H9 (cell line): ENCODE results near the gene KCTD21. TPM values are rescaled to one million over a fixed set of nuclear protein-coding genes. Genes with fewer than 3 reads are reported as not detected.

Source experiments
- DNase-seq: peaks from one replicate; pipeline ENCODE4 v3.0.0-alpha.2; 2017
- H2AFZ ChIP-seq: one replicate; pipeline ENCODE4 v1.6.1; 2013; ENCODE audit warnings: mild to moderate bottlenecking, low read length, control low read depth, moderate library complexity
- H2AK5ac ChIP-seq: 2 replicates; pipeline ENCODE4 v1.6.1; 2013; ENCODE audit warnings: low read length, control low read depth, mixed read lengths; ENCODE audit not compliant: insufficient read length
- H2BK120ac ChIP-seq: one replicate; pipeline ENCODE4 v1.6.1; 2013; ENCODE audit warnings: low read depth, mild to moderate bottlenecking, low read length, control low read depth, inconsistent platforms; ENCODE audit not compliant: poor library complexity, severe bottlenecking
- H2BK12ac ChIP-seq: 2 replicates; pipeline ENCODE4 v1.6.1; 2013; ENCODE audit warnings: low read length, control low read depth, mixed read lengths, low read depth; ENCODE audit not compliant: insufficient read length
- H2BK15ac ChIP-seq: 2 replicates; pipeline ENCODE4 v1.6.1; 2013; ENCODE audit warnings: low read depth, low read length, control low read depth
- H2BK20ac ChIP-seq: one replicate; pipeline ENCODE4 v1.6.1; 2013; ENCODE audit warnings: low read depth, mild to moderate bottlenecking, low read length, control low read depth, inconsistent platforms; ENCODE audit not compliant: poor library complexity, severe bottlenecking
- H2BK5ac ChIP-seq: 2 replicates; pipeline ENCODE4 v1.6.1; 2013; ENCODE audit warnings: low read length, control low read depth, mixed read lengths; ENCODE audit not compliant: insufficient read length
- H3K14ac ChIP-seq: 2 replicates; pipeline ENCODE4 v1.6.1; 2013; ENCODE audit warnings: low read length, control low read depth; ENCODE audit not compliant: insufficient read depth
- H3K18ac ChIP-seq: 2 replicates; pipeline ENCODE4 v1.6.1; 2013; ENCODE audit warnings: low read depth, mild to moderate bottlenecking, mixed read lengths, low read length, control low read depth; ENCODE audit not compliant: insufficient read length
- H3K23ac ChIP-seq: 2 replicates; pipeline ENCODE4 v1.6.1; 2013; ENCODE audit warnings: low read length, control low read depth, mixed read lengths, low read depth; ENCODE audit not compliant: insufficient read length
- H3K23me2 ChIP-seq: 2 replicates; pipeline ENCODE4 v1.6.1; 2013; ENCODE audit warnings: low read depth, mild to moderate bottlenecking, mixed read lengths, low read length, control low read depth; ENCODE audit not compliant: insufficient read length, poor library complexity, severe bottlenecking
- H3K27ac ChIP-seq: 2 replicates; pipeline ENCODE4 v1.5.1; 2013; ENCODE audit warnings: low read length, control low read depth, mixed read lengths, low read depth; ENCODE audit not compliant: insufficient read length
- H3K27me3 ChIP-seq: 2 replicates; pipeline ENCODE4 v1.6.1; 2013; ENCODE audit warnings: low read length, control low read depth, inconsistent platforms; ENCODE audit not compliant: insufficient read depth
- H3K4ac ChIP-seq: 2 replicates; pipeline ENCODE4 v1.6.1; 2013; ENCODE audit warnings: low read depth, mild to moderate bottlenecking, control low read depth, inconsistent platforms, low read length, moderate library complexity
- H3K4me1 ChIP-seq: 2 replicates; pipeline ENCODE4 v1.6.1; 2013; ENCODE audit warnings: low read length, control low read depth, inconsistent platforms; ENCODE audit not compliant: insufficient read depth
- H3K4me2 ChIP-seq: 2 replicates; pipeline ENCODE4 v1.6.1; 2013; ENCODE audit warnings: low read length, control low read depth, mixed read lengths; ENCODE audit not compliant: insufficient read length, insufficient read depth
- H3K56ac ChIP-seq: 2 replicates; pipeline ENCODE4 v1.6.1; 2013; ENCODE audit warnings: low read depth, mild to moderate bottlenecking, mixed read lengths, low read length, control low read depth; ENCODE audit not compliant: insufficient read length
- H3K79me1 ChIP-seq: 2 replicates; pipeline ENCODE4 v1.6.1; 2013; ENCODE audit warnings: low read depth, mild to moderate bottlenecking, moderate library complexity, low read length, control low read depth, inconsistent platforms; ENCODE audit not compliant: insufficient read depth, poor library complexity, severe bottlenecking
- H3K79me2 ChIP-seq: 2 replicates; pipeline ENCODE4 v1.6.1; 2013; ENCODE audit warnings: low read length, control low read depth, inconsistent platforms; ENCODE audit not compliant: insufficient read depth
- H3K9ac ChIP-seq: 2 replicates; pipeline ENCODE4 v1.6.1; 2013; ENCODE audit warnings: low read length, control low read depth, mixed read lengths; ENCODE audit not compliant: insufficient read length; ENCODE audit errors: extremely low read depth
- H3K9me3 ChIP-seq: one replicate; pipeline ENCODE4 v1.6.1; 2013; ENCODE audit warnings: low read depth, low read length, inconsistent platforms; ENCODE audit not compliant: control insufficient read depth
- H3T11ph ChIP-seq: one replicate; pipeline ENCODE4 v1.6.1; 2013; ENCODE audit warnings: mild to moderate bottlenecking, low read length, control low read depth, inconsistent platforms
- H4K20me1 ChIP-seq: one replicate; pipeline ENCODE4 v1.6.1; 2013; ENCODE audit not compliant: control insufficient read depth, insufficient read length, insufficient read depth
- H4K5ac ChIP-seq: 2 replicates; pipeline ENCODE4 v1.6.1; 2013; ENCODE audit warnings: low read depth, mild to moderate bottlenecking, mixed read lengths, low read length, control low read depth; ENCODE audit not compliant: insufficient read length
- H4K8ac ChIP-seq: replicated peaks from 2 replicates; pipeline ENCODE4 v1.6.1; 2013; ENCODE audit warnings: low read length, control low read depth, mixed read lengths, low read depth; ENCODE audit not compliant: insufficient read length
- H4K91ac ChIP-seq: 2 replicates; pipeline ENCODE4 v1.6.1; 2013; ENCODE audit warnings: low read depth, mild to moderate bottlenecking, moderate library complexity, mixed read lengths, low read length, control low read depth; ENCODE audit not compliant: insufficient read length
- H3K27ac Mint-ChIP-seq, 3 experiments: 2 replicates in 2 of 3; 3 replicates in 1 of 3; pipeline ENCODE4 v1.8.0; 2020 to 2021; ENCODE audit warnings: mixed read lengths in 3 of 3, mild to moderate bottlenecking in 1 of 3, moderate library complexity in 1 of 3
- H3K27me3 Mint-ChIP-seq: 2 replicates; pipeline ENCODE4 v1.8.0; 2021; ENCODE audit warnings: low read depth, mild to moderate bottlenecking, moderate library complexity, mixed read lengths
- H3K36me3 Mint-ChIP-seq, 3 experiments: 2 replicates in 2 of 3; 3 replicates in 1 of 3; pipeline ENCODE4 v1.8.0; 2020 to 2021; ENCODE audit warnings: low read depth in 3 of 3, mixed read lengths in 3 of 3; ENCODE audit not compliant: insufficient read depth in 1 of 3
- H3K4me1 Mint-ChIP-seq, 2 experiments: 2 replicates each; pipeline ENCODE4 v1.8.0; 2020; ENCODE audit warnings: mixed read lengths in 2 of 2
- H3K4me3 Mint-ChIP-seq, 2 experiments: 2 replicates in 1 of 2; 3 replicates in 1 of 2; pipeline ENCODE4 v1.8.0; 2020 to 2021; ENCODE audit warnings: mild to moderate bottlenecking in 2 of 2, mixed read lengths in 2 of 2, moderate library complexity in 1 of 2
- H3K9me3 Mint-ChIP-seq, 2 experiments: 2 replicates in 1 of 2; 3 replicates in 1 of 2; pipeline ENCODE4 v1.8.0; 2020; ENCODE audit warnings: mild to moderate bottlenecking in 2 of 2, mixed read lengths in 2 of 2, moderate library complexity in 1 of 2
- CTCF ChIP-seq: fragments of 200-600 bp; sonication (generic); conservative IDR thresholded peaks from 3 replicates; pipeline ENCODE4 v1.8.0; 2021; ENCODE audit warnings: antibody characterized with exemption, mild to moderate bottlenecking
- WGBS: extraction: QIAGEN DNeasy Blood & Tissue Kit; methylation state at CpG from one replicate; pipeline ENCODE4 v1.1.7; 2013; ENCODE audit warnings: missing lambda C conversion rate, low lambda C conversion rate, mixed read lengths; ENCODE audit not compliant: insufficient read length; ENCODE audit errors: extremely low coverage; 5-methylcytosine and 5-hydroxymethylcytosine counted together
- total RNA-seq: library from RNA; stranded (reverse); gene quantifications from 2 replicates; pipeline ENCODE4 v1.2.1, GENCODE V29; 2021

Gene KCTD21
- total RNA-seq, 1 experiment from 2014 or later, result 4.0 TPM

GRCh38 chr11:78192223-78192719 is 3.8 kb upstream of the KCTD21 start:
- no peak overlapping the region for H3K23ac ChIP-seq
- no peaks in the 10 kb centered on the region for H3K79me2 ChIP-seq

More at GRCh38 chr11:78192223-78192719, 3.8 kb upstream of the KCTD21 start:
- H3K23me2 ChIP-seq, result peaks cover 7% of the 10 kb centered on the region
- DNase-seq, result no peak
- no peak overlapping the region for H2AK5ac ChIP-seq
- Mint-ChIP-seq H3K36me3 (no peaks in the 10 kb centered on the region; a peak in 1 of 7 replicates), H3K9me3 (no peaks in the 10 kb centered on the region; a peak in 1 of 5 replicates), H3K4me3 (no peak overlapping the region; a peak in 1 of 5 replicates), H3K27ac (no peak overlapping the region), H3K27me3 (peaks cover 4% of the 10 kb centered on the region), H3K4me1 (peaks cover 17 to 18% of the 10 kb centered on the region in 2 experiments)
- no peak overlapping the region for H3K9ac ChIP-seq
- H3K14ac ChIP-seq, result no peak overlapping the region
- no peak overlapping the region for H3K27ac ChIP-seq
- H4K8ac ChIP-seq, result no peak overlapping the region
- H3K79me1 ChIP-seq, result no peaks in the 10 kb centered on the region
- no peak overlapping the region for H3K18ac ChIP-seq
- no peak overlapping the region for H2BK15ac ChIP-seq
- no peaks in the 10 kb centered on the region for H3K4me1 ChIP-seq
- no peaks in the 10 kb centered on the region for H3K9me3 ChIP-seq
- no peak overlapping the region for H4K91ac ChIP-seq
- no peaks in the 10 kb centered on the region; the same call in 1 of the 2 replicates for H3K27me3 ChIP-seq
- no peak overlapping the region for H4K5ac ChIP-seq
- H2BK12ac ChIP-seq, result no peak overlapping the region
- no peak overlapping the region for H2BK20ac ChIP-seq
- no peak overlapping the region for H3T11ph ChIP-seq
- no peaks in the 10 kb centered on the region for H4K20me1 ChIP-seq
- WGBS, result no CpG with 5 or more reads among the region's 6 CpGs
- no peak overlapping the region for H2BK120ac ChIP-seq
- TF ChIP-seq CTCF, result no peak
- H2AFZ ChIP-seq, result no peak overlapping the region
- no peak overlapping the region for H3K56ac ChIP-seq
- H3K4ac ChIP-seq, result no peak overlapping the region
- no peak overlapping the region for H2BK5ac ChIP-seq
- no peak overlapping the region for H3K4me2 ChIP-seq
